ENCODE measurements around the gene OR56B1.
"Not testable (repeated sequence)": the region's sequence is repeated elsewhere in the genome, so short reads cannot be mapped to it uniquely, and the experiment has no call there.

OR56B1 gene

GRCh38 chr11:5736396-5736795 is at the start of gene OR56B1:
TSS of gene OR56B1 (plus strand) at chr11:5736448. CDS start at chr11:5736517, 69 bp downstream.
- no peak for DNase-seq

GRCh38 chr11:5688482-5688881 is 47.8 kb upstream of the OR56B1 start:
- DNase-seq, result no peak

- DNase-seq, result peak; percentile 18
Measured at GRCh38 chr11:5689551-5689983, 46.7 kb upstream of the OR56B1 start, which contains the start of gene TRIM22. TSS of gene TRIM22 (plus strand) at chr11:5689790. CDS start at chr11:5696233, 6,443 bp downstream.

- no peak for DNase-seq
Measured at GRCh38 chr11:5690216-5690615, 46.0 kb upstream of the OR56B1 start.

- no peak for DNase-seq
Measured at GRCh38 chr11:5690736-5691135, 45.5 kb upstream of the OR56B1 start.

- not testable (repeated sequence) for DNase-seq
Measured at GRCh38 chr11:5691238-5691963, 44.8 kb upstream of the OR56B1 start.

- no peak for DNase-seq
Measured at GRCh38 chr11:5691964-5692361, 44.3 kb upstream of the OR56B1 start.

GRCh38 chr11:5694642-5695041 is 41.6 kb upstream of the OR56B1 start:
- no peak for DNase-seq

- no peak for DNase-seq
Measured at GRCh38 chr11:5695580-5695979, 40.7 kb upstream of the OR56B1 start.

GRCh38 chr11:5696210-5696609 is 40.0 kb upstream of the OR56B1 start:
- DNase-seq, result no peak

- DNase-seq, result no peak
Measured at GRCh38 chr11:5698281-5698680, 38.0 kb upstream of the OR56B1 start.

GRCh38 chr11:5700421-5701054 is 35.7 kb upstream of the OR56B1 start:
- no peak for DNase-seq

GRCh38 chr11:5701055-5701577 is 35.1 kb upstream of the OR56B1 start:
- no peak for DNase-seq

- DNase-seq, result no peak
Measured at GRCh38 chr11:5703741-5704536, 32.3 kb upstream of the OR56B1 start.

- DNase-seq, result no peak
Measured at GRCh38 chr11:5705688-5706087, 30.6 kb upstream of the OR56B1 start.

GRCh38 chr11:5712507-5712906 is 23.7 kb upstream of the OR56B1 start:
- no peak for DNase-seq

GRCh38 chr11:5713695-5714094 is 22.6 kb upstream of the OR56B1 start:
- DNase-seq, result no peak

- DNase-seq, result not testable (repeated sequence)
Measured at GRCh38 chr11:5716518-5716917, 19.7 kb upstream of the OR56B1 start.

GRCh38 chr11:5719703-5720495 is 16.3 kb upstream of the OR56B1 start:
- no peak for DNase-seq

- no peak for DNase-seq
Measured at GRCh38 chr11:5722622-5723021, 13.6 kb upstream of the OR56B1 start.

GRCh38 chr11:5726351-5726750 is 9.9 kb upstream of the OR56B1 start:
- DNase-seq, result no peak

GRCh38 chr11:5727691-5728090 is 8.6 kb upstream of the OR56B1 start:
- no peak for DNase-seq
